ENCODE results near the gene KRT9. TPM values are rescaled to one million over a fixed set of nuclear protein-coding genes. Genes with fewer than 3 reads are reported as not detected.
A peak's percentile ranks its signal among the peaks of the same experiment; 100 is the strongest.
"Not testable (repeated sequence)": the region's sequence is repeated elsewhere in the genome, so short reads cannot be mapped to it uniquely, and the experiment has no call there.

KRT9 gene
- total RNA-seq, 3 donors from 2014 or later, result 0.44 TPM; not detected in 2

DNA sequence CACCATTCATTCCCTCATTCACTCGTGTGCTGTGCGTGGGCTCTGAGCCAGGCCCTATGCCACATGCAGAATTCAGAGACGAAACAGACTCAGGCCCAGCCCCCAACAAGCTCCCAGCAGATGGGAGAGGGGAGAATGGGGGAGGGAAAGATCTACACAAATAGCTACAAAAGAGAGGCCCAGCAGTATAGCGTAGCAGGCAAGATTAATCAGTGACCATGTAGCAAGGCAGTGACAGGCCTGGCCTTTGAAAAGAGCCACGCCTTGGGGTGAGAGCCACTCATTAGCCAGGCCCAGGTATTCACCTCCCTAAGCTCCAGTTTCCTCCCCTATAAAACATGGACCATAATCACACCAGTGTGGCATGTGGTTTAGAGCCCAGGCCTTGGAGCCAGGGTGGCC lies 27.4 kb downstream of the KRT9 start:
- DNase-seq (ENCODE audit: low spot score in 2 of 2), result no peak
- intact Hi-C loops (cut with DNase I; ENCODE audit: low total_unique reads), result loop anchor here (10.0 kb wide), 1 partner anchor 110 kb away; no protein-coding TSS in a partner anchor
- Histone ChIP-seq H3K27me3 (no peaks in the 10 kb centered on the region), H3K4me3 (no peak overlapping the region), H3K4me1 (peaks cover 12% of the 10 kb centered on the region in 2 donors), H3K9me3 (no peaks in the 10 kb centered on the region), H3K36me3 (no peaks in the 10 kb centered on the region), H3K27ac (peak overlapping the region in 1 of 2 donors; percentile 25)
- TF ChIP-seq POLR2A (IDR thresholded peaks at IDR 0.05) (no peak), CTCF (IDR thresholded peaks at IDR 0.05) (no peak), POLR2AphosphoS5 (IDR thresholded peaks at IDR 0.05) (no peak)

DNA sequence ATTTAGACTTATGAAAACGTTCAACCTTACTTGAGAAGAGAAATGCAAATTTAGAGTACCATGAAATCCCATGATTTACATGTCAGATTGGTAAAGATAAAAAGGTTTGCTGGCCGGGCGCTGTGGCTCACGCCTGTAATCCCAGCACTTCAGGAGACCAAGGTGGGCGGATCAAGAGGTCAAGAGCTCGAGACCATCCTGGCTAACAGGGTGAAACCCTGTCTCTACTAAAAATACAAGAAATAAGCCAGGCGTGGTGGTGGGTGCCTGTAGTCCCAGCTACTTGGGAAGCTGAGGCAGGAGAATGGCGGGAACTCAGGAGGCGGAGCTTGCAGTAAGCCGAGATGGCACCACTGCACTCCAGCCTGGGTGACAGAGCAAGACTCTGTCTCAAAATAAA lies 29.1 kb downstream of the KRT9 start:
- H3K9me3 ChIP-seq; H3K4me3 ChIP-seq; H3K27me3 ChIP-seq; DNase-seq (ENCODE audit: low spot score in 2 of 2); H3K36me3 ChIP-seq; H3K27ac ChIP-seq: not testable (repeated sequence)
- intact Hi-C loops (cut with DNase I; ENCODE audit: low total_unique reads), result loop anchor here (10.0 kb wide), 1 partner anchor 112 kb away; no protein-coding TSS in a partner anchor
- peaks cover 0 to 10% of the 10 kb centered on the region in 2 donors for H3K4me1 ChIP-seq

GRCh38 chr17:41542357-41542756 lies 29.5 kb downstream of the KRT9 start:
- Histone ChIP-seq H3K36me3 (no peaks in the 10 kb centered on the region), H3K27me3 (no peaks in the 10 kb centered on the region), H3K27ac (no peak overlapping the region), H3K4me1 (peaks cover 0 to 14% of the 10 kb centered on the region in 2 donors), H3K4me3 (no peak overlapping the region), H3K9me3 (no peaks in the 10 kb centered on the region)
- intact Hi-C loops (cut with DNase I; ENCODE audit: low total_unique reads), result loop anchor here (10.0 kb wide), 1 partner anchor 112 kb away; no protein-coding TSS in a partner anchor
- no peak for TF ChIP-seq CTCF (IDR thresholded peaks at IDR 0.05)
- no peak for TF ChIP-seq POLR2A (IDR thresholded peaks at IDR 0.05)
- TF ChIP-seq POLR2AphosphoS5 (IDR thresholded peaks at IDR 0.05), result no peak
- no peak for DNase-seq (ENCODE audit: low spot score in 2 of 2)

DNA sequence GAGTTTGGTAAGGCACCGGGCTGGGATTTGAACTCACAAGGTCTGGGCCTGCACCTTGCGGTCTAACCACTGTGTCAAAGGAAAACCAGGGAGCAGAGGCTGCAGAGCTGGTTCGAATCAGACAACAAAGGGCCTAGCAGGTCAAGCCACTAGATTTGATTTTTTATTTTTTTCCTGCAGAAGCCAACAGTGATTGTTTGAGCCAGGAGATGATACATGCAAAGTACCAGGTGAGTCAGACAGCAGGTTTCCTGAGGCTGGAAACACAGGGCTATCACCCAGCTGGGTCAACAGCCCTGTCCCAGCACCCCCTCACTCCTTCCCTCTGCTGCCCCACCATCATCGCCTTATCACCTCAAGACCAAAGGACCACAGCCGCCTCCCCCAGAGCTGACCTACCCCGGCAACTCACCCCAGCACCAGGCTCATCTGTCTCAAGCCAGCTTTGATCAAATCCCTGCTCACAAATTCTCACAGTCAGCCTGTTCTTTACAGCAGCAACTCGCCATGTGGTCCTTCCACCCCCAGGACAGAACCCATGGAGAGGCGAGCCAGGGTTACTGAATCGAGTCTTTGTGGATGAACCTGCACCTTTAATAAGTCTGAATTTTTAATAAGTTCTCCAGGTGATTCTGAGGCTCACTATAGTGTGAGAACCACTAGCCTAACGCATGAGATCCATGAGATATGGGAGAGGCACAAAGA lies 30.8 kb downstream of the KRT9 start:
- peaks cover 0 to 25% of the 10 kb centered on the region in 2 donors for H3K4me1 ChIP-seq
- no peak for DNase-seq (ENCODE audit: low spot score in 2 of 2)
- no peaks in the 10 kb centered on the region for H3K36me3 ChIP-seq
- H3K4me3 ChIP-seq, result no peak overlapping the region
- no peaks in the 10 kb centered on the region for H3K27me3 ChIP-seq
- peak overlapping the region; percentile 85 to 88 for H3K27ac ChIP-seq
- intact Hi-C loops (cut with DNase I; ENCODE audit: low total_unique reads), result loop anchor here (10.0 kb wide), 1 partner anchor 114 kb away; no protein-coding TSS in a partner anchor
- TF ChIP-seq CTCF (IDR thresholded peaks at IDR 0.05), result no peak
- TF ChIP-seq POLR2AphosphoS5 (IDR thresholded peaks at IDR 0.05), result no peak
- no peak for TF ChIP-seq POLR2A (IDR thresholded peaks at IDR 0.05)
- H3K9me3 ChIP-seq, result no peaks in the 10 kb centered on the region

DNA sequence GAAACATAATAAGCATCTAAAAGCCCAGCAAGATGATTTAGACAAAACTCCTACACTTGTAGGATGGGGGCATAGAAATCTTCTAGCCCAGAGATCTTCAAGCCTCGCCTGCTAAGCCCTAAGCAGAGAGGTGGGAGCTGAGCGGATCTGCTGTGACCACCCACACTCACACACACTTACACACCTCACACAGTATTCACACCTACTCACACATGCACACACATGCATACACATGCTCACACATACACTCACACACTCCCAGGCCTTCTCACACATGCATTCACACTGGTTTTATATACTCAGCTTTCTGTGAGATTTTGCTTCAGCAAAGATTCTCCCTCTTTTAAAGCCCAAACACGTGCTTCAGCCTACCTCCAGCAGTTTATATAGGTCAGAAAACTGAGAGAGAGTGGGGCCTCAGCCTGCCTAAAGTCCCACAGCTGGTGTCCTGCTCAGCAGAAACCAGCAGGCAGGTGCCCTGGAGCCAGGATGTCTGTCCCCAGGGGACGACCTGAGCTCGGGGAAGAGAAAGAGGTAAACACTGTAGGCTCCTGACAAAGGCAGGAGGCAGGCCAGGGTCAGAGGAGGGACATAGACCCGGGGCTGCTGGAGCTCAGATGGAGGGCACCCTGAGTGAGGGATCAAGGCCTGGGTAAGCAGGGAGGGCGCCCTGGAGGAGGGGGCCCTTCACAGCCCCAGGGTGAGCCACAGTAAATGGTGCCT lies 31.7 kb downstream of the KRT9 start:
- no peak for DNase-seq (ENCODE audit: low spot score in 2 of 2)
- H3K27me3 ChIP-seq, result no peaks in the 10 kb centered on the region
- no peak overlapping the region for H3K4me3 ChIP-seq
- intact Hi-C loops (cut with DNase I; ENCODE audit: low total_unique reads), result loop anchor here (10.0 kb wide), 1 partner anchor 115 kb away; no protein-coding TSS in a partner anchor
- H3K36me3 ChIP-seq, result no peaks in the 10 kb centered on the region
- H3K9me3 ChIP-seq, result no peaks in the 10 kb centered on the region
- TF ChIP-seq POLR2AphosphoS5 (IDR thresholded peaks at IDR 0.05), result no peak
- TF ChIP-seq CTCF (IDR thresholded peaks at IDR 0.05), result no peak
- no peak for TF ChIP-seq POLR2A (IDR thresholded peaks at IDR 0.05)
- H3K4me1 ChIP-seq, result peaks cover 0 to 31% of the 10 kb centered on the region in 2 donors
- H3K27ac ChIP-seq, result peak overlapping the region; percentile 85 to 88
